Fibroblast of lung (primary cell): ENCODE measurements around the gene PKHD1.

ENCODE experiments used
- EZH2 ChIP-seq: IDR thresholded peaks from 2 replicates; pipeline ENCODE4 v1.5.1; 2012; ENCODE audit warnings: low read length, control low read depth, mild to moderate bottlenecking; ENCODE audit errors: missing control alignments
- TF ChIP-seq, protein P1 (sequence below), 2 donors: IDR thresholded peaks in 1 of 2; conservative IDR thresholded peaks in 1 of 2; 1 replicate in 1 of 2; 2 replicates in 1 of 2; pipeline ENCODE4 v1.5.1; 2011 to 2012; ENCODE audit warnings: low read length in 2 of 2, control low read depth in 1 of 2, inconsistent platforms in 1 of 2, low read depth in 1 of 2, mild to moderate bottlenecking in 1 of 2

DNA sequence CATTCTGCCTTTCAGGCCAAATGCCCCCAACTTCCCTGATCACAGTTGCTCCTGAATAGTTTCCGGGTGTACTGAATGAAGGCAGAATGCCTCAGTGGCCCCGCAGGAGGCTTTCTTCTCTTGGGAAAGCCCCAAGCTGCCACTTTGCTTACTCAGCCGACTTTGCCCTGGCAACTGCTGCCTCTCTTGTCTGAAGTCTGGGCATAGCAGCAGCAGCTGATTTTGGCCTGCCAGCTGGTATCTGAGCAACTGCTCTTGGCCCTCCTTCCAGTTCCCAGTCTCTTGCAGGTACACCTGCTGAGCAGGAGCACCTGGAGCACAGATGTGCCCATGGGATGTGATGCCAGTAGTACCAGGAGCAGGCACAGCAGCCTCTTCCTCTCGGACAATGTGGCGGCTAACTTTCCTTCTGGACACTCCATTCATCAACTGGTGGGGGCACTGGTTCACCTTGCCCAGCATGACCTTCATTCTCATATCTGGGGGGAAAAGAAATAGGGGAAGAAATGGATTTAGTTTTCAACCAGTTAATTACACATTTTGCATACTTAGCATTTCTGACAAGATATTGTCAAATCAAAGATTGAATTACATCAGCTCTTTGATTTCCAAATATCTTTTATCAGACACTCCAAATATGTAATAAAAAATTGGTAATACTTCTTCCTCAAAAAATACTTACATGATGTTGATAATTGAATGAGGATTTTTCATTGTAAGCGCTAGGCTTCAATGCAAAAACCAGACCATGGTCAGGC is 468.2 kb downstream of the PKHD1 start:
- TF ChIP-seq, protein P1, sequence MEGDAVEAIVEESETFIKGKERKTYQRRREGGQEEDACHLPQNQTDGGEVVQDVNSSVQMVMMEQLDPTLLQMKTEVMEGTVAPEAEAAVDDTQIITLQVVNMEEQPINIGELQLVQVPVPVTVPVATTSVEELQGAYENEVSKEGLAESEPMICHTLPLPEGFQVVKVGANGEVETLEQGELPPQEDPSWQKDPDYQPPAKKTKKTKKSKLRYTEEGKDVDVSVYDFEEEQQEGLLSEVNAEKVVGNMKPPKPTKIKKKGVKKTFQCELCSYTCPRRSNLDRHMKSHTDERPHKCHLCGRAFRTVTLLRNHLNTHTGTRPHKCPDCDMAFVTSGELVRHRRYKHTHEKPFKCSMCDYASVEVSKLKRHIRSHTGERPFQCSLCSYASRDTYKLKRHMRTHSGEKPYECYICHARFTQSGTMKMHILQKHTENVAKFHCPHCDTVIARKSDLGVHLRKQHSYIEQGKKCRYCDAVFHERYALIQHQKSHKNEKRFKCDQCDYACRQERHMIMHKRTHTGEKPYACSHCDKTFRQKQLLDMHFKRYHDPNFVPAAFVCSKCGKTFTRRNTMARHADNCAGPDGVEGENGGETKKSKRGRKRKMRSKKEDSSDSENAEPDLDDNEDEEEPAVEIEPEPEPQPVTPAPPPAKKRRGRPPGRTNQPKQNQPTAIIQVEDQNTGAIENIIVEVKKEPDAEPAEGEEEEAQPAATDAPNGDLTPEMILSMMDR (conservative IDR thresholded peaks at IDR 0.05 in 1 of 2, IDR thresholded peaks at IDR 0.05 in 1 of 2; ENCODE audit: low read depth in 1 of 2, low read length in 2 of 2), result no peak
- TF ChIP-seq EZH2, result no peak
